Smooth muscle cell (in vitro differentiated cells): ENCODE measurements around the gene PDE6G. TPM values are rescaled to one million over a fixed set of nuclear protein-coding genes. Genes with fewer than 3 reads are reported as not detected.

Experiments used
- DNase-seq: peaks from one replicate; lab custom pipeline; 2025; ENCODE audit not compliant: unreplicated experiment; lab: John Stamatoyannopoulos, UW
- H2AFZ ChIP-seq: fragments of 200-600 bp; sonication (generic); 2 replicates; pipeline ENCODE4 v1.6.0; 2016; ENCODE audit warnings: antibody characterized with exemption, low read depth, mild to moderate bottlenecking
- H3F3A ChIP-seq: fragments of 200-600 bp; sonication (generic); 2 replicates; pipeline ENCODE4 v1.6.0; 2017; ENCODE audit warnings: antibody characterized with exemption, low read depth
- H3K27ac ChIP-seq: fragments of 200-600 bp; sonication (generic); 2 replicates; pipeline ENCODE4 v1.5.1; 2016; ENCODE audit warnings: low read depth, mild to moderate bottlenecking
- H3K27me3 ChIP-seq: fragments of 200-600 bp; sonication (generic); 2 replicates; pipeline ENCODE4 v1.6.1; 2016; ENCODE audit warnings: low read depth, mild to moderate bottlenecking
- H3K36me3 ChIP-seq: fragments of 200-600 bp; sonication (generic); 2 replicates; pipeline ENCODE4 v1.5.1; 2016; ENCODE audit warnings: low read depth
- H3K4me1 ChIP-seq: fragments of 200-600 bp; sonication (generic); 2 replicates; pipeline ENCODE4 v1.5.1; 2016; ENCODE audit warnings: low read depth
- H3K4me2 ChIP-seq: fragments of 200-600 bp; sonication (generic); 2 replicates; pipeline ENCODE4 v1.6.0; 2016; ENCODE audit warnings: mild to moderate bottlenecking
- H3K4me3 ChIP-seq: fragments of 200-600 bp; sonication (generic); 2 replicates; pipeline ENCODE4 v1.5.1; 2016; ENCODE audit warnings: mild to moderate bottlenecking
- H3K79me2 ChIP-seq: fragments of 200-600 bp; sonication (generic); 2 replicates; pipeline ENCODE4 v1.6.0; 2016; ENCODE audit warnings: low read depth, mild to moderate bottlenecking
- H3K9ac ChIP-seq: fragments of 200-600 bp; sonication (generic); 2 replicates; pipeline ENCODE4 v1.6.0; 2016; ENCODE audit warnings: low read depth
- H3K9me3 ChIP-seq: fragments of 200-600 bp; sonication (generic); replicated peaks from 2 replicates; pipeline ENCODE4 v1.5.1; 2016; ENCODE audit warnings: low read depth
- H4K20me1 ChIP-seq: fragments of 200-600 bp; sonication (generic); 2 replicates; pipeline ENCODE4 v1.6.0; 2016; ENCODE audit warnings: low read depth
- WGBS: methylation state at CpG from one replicate; pipeline ENCODE4 v1.1.7; 2016; ENCODE audit warnings: low lambda C conversion rate; 5-methylcytosine and 5-hydroxymethylcytosine counted together
- polyA plus RNA-seq: library from polyadenylated mRNA; unstranded; fragments of >200 nt; fragmentation: Nextera tagmentation; extraction: Ambion mirVana; gene quantifications from 2 replicates; pipeline ENCODE4 v1.2.1, GENCODE V29; 2016
- total RNA-seq: library from RNA; depleted of rRNA; stranded (reverse); fragments of >200 nt; gene quantifications from 2 replicates; pipeline ENCODE4 v1.2.3, GENCODE V29; 2014
- TF ChIP-seq, protein P1 (sequence below): fragments of 200-600 bp; sonication (generic); IDR thresholded peaks from 2 replicates; pipeline ENCODE4 v1.5.1; 2017; ENCODE audit warnings: borderline replicate concordance, mild to moderate bottlenecking, antibody characterized with exemption; ENCODE audit not compliant: insufficient read depth, poor library complexity, severe bottlenecking

Gene PDE6G
- total and polyA plus RNA-seq, 2 experiments from 2014 or later = 3.2 to 14.5 TPM

DNA sequence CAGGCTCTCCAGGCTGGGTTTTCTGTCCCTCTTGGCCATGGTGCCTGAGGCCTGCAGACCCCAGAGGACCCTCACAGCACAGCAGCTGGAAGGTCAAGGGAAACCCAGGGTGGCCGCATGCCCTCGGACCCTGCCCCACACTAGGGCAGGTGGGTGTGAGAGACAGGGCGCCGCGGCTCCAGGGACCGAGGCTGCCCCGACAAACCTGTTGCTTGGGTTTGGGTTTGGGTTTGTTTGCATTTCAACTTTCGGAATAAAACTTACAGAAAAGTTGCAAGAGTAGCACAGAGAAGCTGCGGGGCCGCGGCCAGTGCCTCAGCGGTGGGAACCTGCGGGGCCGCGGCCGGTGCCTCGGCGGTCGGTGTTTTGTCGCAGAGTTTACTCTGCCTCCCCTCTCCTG lies 35.3 kb upstream of the PDE6G start:
- no peak for DNase-seq
- Histone ChIP-seq H3K79me2 (peaks cover 28% of the 10 kb centered on the region), H3K9ac (no peak overlapping the region), H3K36me3 (no peaks in the 10 kb centered on the region), H3K4me1 (no peaks in the 10 kb centered on the region), H3K4me2 (no peak overlapping the region), H3F3A (no peaks in the 10 kb centered on the region), H3K9me3 (no peaks in the 10 kb centered on the region), H3K27me3 (no peaks in the 10 kb centered on the region), H2AFZ (no peak overlapping the region), H4K20me1 (peaks cover 78% of the 10 kb centered on the region), H3K27ac (no peak overlapping the region), H3K4me3 (no peak overlapping the region)
- TF ChIP-seq, protein P1, sequence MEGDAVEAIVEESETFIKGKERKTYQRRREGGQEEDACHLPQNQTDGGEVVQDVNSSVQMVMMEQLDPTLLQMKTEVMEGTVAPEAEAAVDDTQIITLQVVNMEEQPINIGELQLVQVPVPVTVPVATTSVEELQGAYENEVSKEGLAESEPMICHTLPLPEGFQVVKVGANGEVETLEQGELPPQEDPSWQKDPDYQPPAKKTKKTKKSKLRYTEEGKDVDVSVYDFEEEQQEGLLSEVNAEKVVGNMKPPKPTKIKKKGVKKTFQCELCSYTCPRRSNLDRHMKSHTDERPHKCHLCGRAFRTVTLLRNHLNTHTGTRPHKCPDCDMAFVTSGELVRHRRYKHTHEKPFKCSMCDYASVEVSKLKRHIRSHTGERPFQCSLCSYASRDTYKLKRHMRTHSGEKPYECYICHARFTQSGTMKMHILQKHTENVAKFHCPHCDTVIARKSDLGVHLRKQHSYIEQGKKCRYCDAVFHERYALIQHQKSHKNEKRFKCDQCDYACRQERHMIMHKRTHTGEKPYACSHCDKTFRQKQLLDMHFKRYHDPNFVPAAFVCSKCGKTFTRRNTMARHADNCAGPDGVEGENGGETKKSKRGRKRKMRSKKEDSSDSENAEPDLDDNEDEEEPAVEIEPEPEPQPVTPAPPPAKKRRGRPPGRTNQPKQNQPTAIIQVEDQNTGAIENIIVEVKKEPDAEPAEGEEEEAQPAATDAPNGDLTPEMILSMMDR = no peak
- 99% methylated on average over 20 of the region's 20 CpGs for WGBS

DNA sequence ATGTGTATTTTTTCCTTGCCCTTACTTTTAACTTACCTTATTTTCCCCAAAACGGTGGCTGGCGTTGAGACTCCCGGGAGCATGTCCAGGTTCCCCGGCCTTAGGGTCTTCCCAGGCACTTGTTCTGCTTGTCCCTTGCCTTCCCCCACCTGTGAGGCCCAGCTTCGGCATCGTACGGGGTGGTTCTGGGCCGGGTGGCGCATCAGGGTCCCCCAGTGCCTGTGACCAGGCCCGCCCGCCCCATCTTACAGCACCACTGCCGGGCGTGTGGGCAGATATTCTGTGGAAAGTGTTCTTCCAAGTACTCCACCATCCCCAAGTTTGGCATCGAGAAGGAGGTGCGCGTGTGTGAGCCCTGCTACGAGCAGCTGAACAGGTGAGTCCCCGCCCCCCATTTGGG lies 34.9 kb upstream of the PDE6G start:
- H3K9ac ChIP-seq = no peak overlapping the region
- WGBS = 96% methylated on average over 16 of the region's 18 CpGs
- peaks cover 32% of the 10 kb centered on the region for H3K79me2 ChIP-seq
- H3K4me1 ChIP-seq = no peaks in the 10 kb centered on the region
- no peak overlapping the region for H2AFZ ChIP-seq
- no peak overlapping the region for H3K4me2 ChIP-seq
- H4K20me1 ChIP-seq = peaks cover 82% of the 10 kb centered on the region
- H3K9me3 ChIP-seq = no peaks in the 10 kb centered on the region
- no peak overlapping the region for H3K4me3 ChIP-seq
- TF ChIP-seq, protein P1 = no peak
- H3K27me3 ChIP-seq = no peaks in the 10 kb centered on the region
- H3K27ac ChIP-seq = no peak overlapping the region
- no peaks in the 10 kb centered on the region for H3K36me3 ChIP-seq
- no peaks in the 10 kb centered on the region for H3F3A ChIP-seq
- DNase-seq = no peak

DNA sequence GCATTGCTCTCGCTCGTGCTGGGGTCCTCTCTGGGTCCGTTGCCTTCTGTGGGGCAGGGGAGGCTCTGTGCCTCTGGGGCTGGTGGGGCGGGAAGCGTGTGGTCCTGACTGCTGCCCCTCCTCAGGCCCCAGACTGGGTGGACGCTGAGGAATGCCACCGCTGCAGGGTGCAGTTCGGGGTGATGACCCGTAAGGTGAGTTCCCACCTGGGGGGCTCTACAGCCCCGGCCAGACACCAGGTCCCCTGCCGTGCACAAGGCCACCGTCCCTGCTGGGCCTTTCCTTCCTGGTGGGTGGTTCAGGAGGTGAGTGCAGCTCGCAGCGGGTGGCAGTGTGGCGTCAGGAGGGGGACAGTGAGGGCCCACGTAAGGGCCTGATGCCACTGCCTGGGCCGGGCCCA lies 34.2 kb upstream of the PDE6G start:
- Histone ChIP-seq H3K36me3 (no peaks in the 10 kb centered on the region), H3K9me3 (no peaks in the 10 kb centered on the region), H4K20me1 (peaks cover 85% of the 10 kb centered on the region)

DNA sequence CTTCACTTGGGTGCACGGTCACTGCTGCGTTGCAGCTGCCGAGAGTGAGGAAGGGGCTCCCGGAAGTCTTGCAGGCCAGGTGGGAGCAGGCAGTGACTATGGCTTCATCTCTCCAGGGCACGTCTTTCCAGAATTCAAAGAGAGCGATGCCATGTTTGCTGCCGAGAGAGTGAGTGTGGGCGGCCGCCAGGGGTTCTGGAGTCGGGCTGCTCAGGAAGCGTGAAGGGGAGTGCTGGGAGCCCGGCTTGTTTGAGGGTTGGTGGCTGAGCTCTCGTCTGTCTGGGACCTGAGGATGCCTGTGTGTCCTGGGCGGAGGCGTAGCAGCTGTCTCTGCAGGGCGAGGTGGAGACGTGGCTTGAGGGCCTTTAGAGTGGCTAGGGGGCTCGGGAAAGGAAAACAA lies 33.7 kb upstream of the PDE6G start:
- DNase-seq = no peak
- WGBS = 89% methylated on average over 18 of the region's 18 CpGs

More for the DNA sequence above, 34.2 kb upstream of the PDE6G start:
- H3K79me2 ChIP-seq = peaks cover 38% of the 10 kb centered on the region
- WGBS = 96% methylated on average over 12 of the region's 17 CpGs
- H3K4me1 ChIP-seq = no peaks in the 10 kb centered on the region
- no peaks in the 10 kb centered on the region for H3K27me3 ChIP-seq
- TF ChIP-seq, protein P1 = no peak
- no peak overlapping the region for H3K4me3 ChIP-seq
- no peak overlapping the region for H3K4me2 ChIP-seq
- H3K27ac ChIP-seq = no peak overlapping the region
- no peak overlapping the region for H2AFZ ChIP-seq
- no peak for DNase-seq
- no peaks in the 10 kb centered on the region for H3F3A ChIP-seq
- no peak overlapping the region for H3K9ac ChIP-seq

More for the DNA sequence above, 33.7 kb upstream of the PDE6G start:
- Histone ChIP-seq H3K4me1 (peaks cover 4% of the 10 kb centered on the region), H3K27me3 (no peaks in the 10 kb centered on the region), H2AFZ (no peak overlapping the region), H3K79me2 (peaks cover 43% of the 10 kb centered on the region), H4K20me1 (peaks cover 85% of the 10 kb centered on the region), H3K9me3 (no peaks in the 10 kb centered on the region), H3K9ac (no peak overlapping the region), H3K27ac (no peak overlapping the region), H3K4me2 (no peak overlapping the region), H3F3A (no peaks in the 10 kb centered on the region), H3K36me3 (no peaks in the 10 kb centered on the region), H3K4me3 (no peak overlapping the region)
- TF ChIP-seq, protein P1 = no peak
